Lung (tissue), 12 donors: ENCODE measurements around the gene UXS1. TPM values are rescaled to one million over a fixed set of nuclear protein-coding genes. Genes with fewer than 3 reads are reported as not detected.

ENCODE experiments used
- ATAC-seq: fragments of 200-7000 bp; cut with Tn5 transposase; one replicate; pipeline ENCODE4 v1.9.1; 2020; ENCODE audit warnings: moderate number of reproducible peaks; ENCODE audit not compliant: insufficient read depth, low FRiP score
- DNase-seq, 3 donors: peaks; one replicate each; pipeline ENCODE4 v3.0.0-alpha.2; 2013 to 2017
- H3K27ac ChIP-seq, 2 donors: one replicate each; pipeline ENCODE4 v1.5.1; 2013; ENCODE audit warnings: mild to moderate bottlenecking in 2 of 2, moderate library complexity in 2 of 2, control low read depth in 1 of 2, inconsistent platforms in 1 of 2, low read depth in 1 of 2, low read length in 1 of 2
- H3K27me3 ChIP-seq, 3 donors: one replicate each; pipeline ENCODE4 v1.5.1; 2013; ENCODE audit warnings: low read length in 2 of 3; ENCODE audit not compliant: control insufficient read depth in 3 of 3, insufficient read depth in 3 of 3
- H3K36me3 ChIP-seq, 4 donors: one replicate each; pipeline ENCODE4 v1.5.1; 2013; ENCODE audit warnings: low read length in 4 of 4, mild to moderate bottlenecking in 1 of 4, moderate library complexity in 1 of 4; ENCODE audit not compliant: control insufficient read depth in 4 of 4, insufficient read depth in 4 of 4
- H3K4me1 ChIP-seq, 5 donors: one replicate each; pipeline ENCODE4 v1.5.1; 2013; ENCODE audit warnings: low read length in 5 of 5, mild to moderate bottlenecking in 2 of 5, moderate library complexity in 1 of 5; ENCODE audit not compliant: control insufficient read depth in 5 of 5, insufficient read depth in 5 of 5
- H3K4me3 ChIP-seq: one replicate; pipeline ENCODE4 v1.5.1; 2013; ENCODE audit warnings: mild to moderate bottlenecking, control low read depth, moderate library complexity
- H3K9ac ChIP-seq, 2 donors: one replicate each; pipeline ENCODE4 v1.5.1; 2013; ENCODE audit warnings: low read length in 2 of 2, control low read depth in 1 of 2; ENCODE audit not compliant: insufficient read depth in 1 of 2
- H3K9me3 ChIP-seq, 4 donors: one replicate each; pipeline ENCODE4 v1.5.1; 2013; ENCODE audit warnings: low read length in 3 of 4, mild to moderate bottlenecking in 1 of 4, moderate library complexity in 1 of 4; ENCODE audit not compliant: control insufficient read depth in 4 of 4, insufficient read depth in 3 of 4
- WGBS, 2 donors: extraction: QIAGEN DNeasy Blood & Tissue Kit; methylation state at CpG; one replicate each; pipeline ENCODE4 v1.1.7; 2013; 5-methylcytosine and 5-hydroxymethylcytosine counted together
- polyA plus RNA-seq, 2 donors: library from polyadenylated mRNA; stranded (reverse); fragments of 200-250 nt; gene quantifications; one replicate each; pipeline ENCODE4 v1.2.1, GENCODE V29; 2013
- total RNA-seq, 2 donors: library from RNA; depleted of rRNA in 1 of 2; stranded (reverse); fragments of >200 nt in 1 of 2; gene quantifications; one replicate each; pipeline ENCODE4 v1.2.1, GENCODE V29; 2014 to 2021
- TF ChIP-seq, protein P1 (sequence below): IDR thresholded peaks from 2 replicates; pipeline ENCODE4 v1.5.1; 2012; ENCODE audit warnings: mild to moderate bottlenecking; ENCODE audit errors: control extremely low read depth, extremely low read depth
- donor health status: control.
- donor health status: control.
- donor health status: Bipolar disorder and iron deficiency.
- donor health status: healthy.
- donor health status: DM: yes; HTN: yes; CAD: no.

The UXS1 gene
- total and polyA plus RNA-seq, 4 donors = 24.6 to 96.5 (median 43.1) TPM

GRCh38 chr2:106201661-106202060 is 7.6 kb upstream of the UXS1 start:
- WGBS, 2 donors = 55 to 76% methylated on average over 2 of the region's 2 CpGs
- Histone ChIP-seq H3K9ac (no peak overlapping the region), H3K36me3 (no peaks in the 10 kb centered on the region), H3K4me1 (peaks cover 0 to 4% (median 0%) of the 10 kb centered on the region in 5 donors), H3K27ac (no peak overlapping the region), H3K27me3 (no peaks in the 10 kb centered on the region), H3K4me3 (no peak overlapping the region), H3K9me3 (no peaks in the 10 kb centered on the region)
- ATAC-seq (no peak), DNase-seq (no peak)
- TF ChIP-seq, protein P1, sequence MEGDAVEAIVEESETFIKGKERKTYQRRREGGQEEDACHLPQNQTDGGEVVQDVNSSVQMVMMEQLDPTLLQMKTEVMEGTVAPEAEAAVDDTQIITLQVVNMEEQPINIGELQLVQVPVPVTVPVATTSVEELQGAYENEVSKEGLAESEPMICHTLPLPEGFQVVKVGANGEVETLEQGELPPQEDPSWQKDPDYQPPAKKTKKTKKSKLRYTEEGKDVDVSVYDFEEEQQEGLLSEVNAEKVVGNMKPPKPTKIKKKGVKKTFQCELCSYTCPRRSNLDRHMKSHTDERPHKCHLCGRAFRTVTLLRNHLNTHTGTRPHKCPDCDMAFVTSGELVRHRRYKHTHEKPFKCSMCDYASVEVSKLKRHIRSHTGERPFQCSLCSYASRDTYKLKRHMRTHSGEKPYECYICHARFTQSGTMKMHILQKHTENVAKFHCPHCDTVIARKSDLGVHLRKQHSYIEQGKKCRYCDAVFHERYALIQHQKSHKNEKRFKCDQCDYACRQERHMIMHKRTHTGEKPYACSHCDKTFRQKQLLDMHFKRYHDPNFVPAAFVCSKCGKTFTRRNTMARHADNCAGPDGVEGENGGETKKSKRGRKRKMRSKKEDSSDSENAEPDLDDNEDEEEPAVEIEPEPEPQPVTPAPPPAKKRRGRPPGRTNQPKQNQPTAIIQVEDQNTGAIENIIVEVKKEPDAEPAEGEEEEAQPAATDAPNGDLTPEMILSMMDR = no peak

- Histone ChIP-seq H3K9ac (no peak overlapping the region), H3K9me3 (no peaks in the 10 kb centered on the region), H3K36me3 (no peaks in the 10 kb centered on the region), H3K4me1 (peaks cover 0 to 16% (median 3%) of the 10 kb centered on the region in 5 donors), H3K27me3 (no peaks in the 10 kb centered on the region), H3K27ac (no peak overlapping the region), H3K4me3 (no peak overlapping the region)
- 10 to 21% methylated on average over 3 of the region's 3 CpGs for WGBS, 2 donors
- no peak for ATAC-seq
- peak; percentile 49 to 72 (median 61) for DNase-seq
- TF ChIP-seq, protein P1 = no peak
Observed at GRCh38 chr2:106197878-106198277, 3.8 kb upstream of the UXS1 start.

DNA sequence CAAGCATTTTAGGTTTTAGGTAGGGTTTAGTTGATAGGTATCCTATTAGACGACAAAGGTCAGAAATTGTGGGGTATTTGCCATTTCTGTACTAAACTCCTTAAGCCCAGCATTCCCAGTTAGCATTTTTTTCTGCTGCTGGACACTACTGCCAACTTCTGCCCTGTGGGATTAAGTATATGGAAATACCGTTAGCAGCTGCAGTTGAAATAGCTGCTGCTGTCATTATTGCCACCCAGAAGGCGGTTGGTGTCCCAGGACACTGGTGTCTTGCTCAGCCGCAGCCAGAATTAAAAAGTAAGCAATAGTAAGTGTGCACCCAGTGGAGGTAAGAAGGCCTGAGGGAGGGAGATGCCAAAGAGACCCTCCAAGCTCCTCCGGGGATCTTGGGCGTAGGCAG is 1.9 kb upstream of the UXS1 start:
- TF ChIP-seq, protein P1 = no peak
- no peak overlapping the region for H3K9ac ChIP-seq
- no peak overlapping the region for H3K4me3 ChIP-seq
- H3K9me3 ChIP-seq = no peaks in the 10 kb centered on the region
- no peaks in the 10 kb centered on the region for H3K27me3 ChIP-seq
- ATAC-seq (no peak), DNase-seq (no peak)
- 82 to 86% methylated on average over 6 of the region's 6 CpGs for WGBS, 2 donors
- H3K4me1 ChIP-seq = peaks cover 0 to 26% (median 4%) of the 10 kb centered on the region in 5 donors
- no peak overlapping the region for H3K27ac ChIP-seq
- no peaks in the 10 kb centered on the region for H3K36me3 ChIP-seq

- 87 to 90% methylated on average over 6 of the region's 6 CpGs for WGBS, 2 donors
- no peak overlapping the region for H3K4me3 ChIP-seq
- ATAC-seq (no peak), DNase-seq (no peak)
- peaks cover 0 to 26% (median 4%) of the 10 kb centered on the region in 5 donors for H3K4me1 ChIP-seq
- no peak overlapping the region for H3K27ac ChIP-seq
- no peaks in the 10 kb centered on the region for H3K36me3 ChIP-seq
- no peaks in the 10 kb centered on the region for H3K9me3 ChIP-seq
- H3K27me3 ChIP-seq = no peaks in the 10 kb centered on the region
- no peak overlapping the region for H3K9ac ChIP-seq
- TF ChIP-seq, protein P1 = no peak
Observed at GRCh38 chr2:106195456-106195855, 1.4 kb upstream of the UXS1 start.
